Measurements from ENCODE around the gene RPH3AL.

Gene RPH3AL

DNA sequence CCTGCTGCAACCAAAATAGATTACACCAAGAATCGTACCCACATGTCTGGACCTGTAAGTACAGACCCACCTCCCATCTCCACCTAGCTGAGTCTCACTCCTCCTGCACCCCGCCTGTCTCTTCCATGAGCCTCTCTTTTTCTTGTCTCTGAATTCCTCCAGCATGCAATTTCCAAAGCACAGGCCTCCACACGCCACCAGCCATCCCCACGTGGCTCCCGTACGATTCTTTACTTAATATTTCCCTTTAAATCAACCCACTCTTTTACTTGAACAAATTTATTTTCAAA is 1.2 kb downstream of the RPH3AL start:
- DNase-seq: no peak

DNA sequence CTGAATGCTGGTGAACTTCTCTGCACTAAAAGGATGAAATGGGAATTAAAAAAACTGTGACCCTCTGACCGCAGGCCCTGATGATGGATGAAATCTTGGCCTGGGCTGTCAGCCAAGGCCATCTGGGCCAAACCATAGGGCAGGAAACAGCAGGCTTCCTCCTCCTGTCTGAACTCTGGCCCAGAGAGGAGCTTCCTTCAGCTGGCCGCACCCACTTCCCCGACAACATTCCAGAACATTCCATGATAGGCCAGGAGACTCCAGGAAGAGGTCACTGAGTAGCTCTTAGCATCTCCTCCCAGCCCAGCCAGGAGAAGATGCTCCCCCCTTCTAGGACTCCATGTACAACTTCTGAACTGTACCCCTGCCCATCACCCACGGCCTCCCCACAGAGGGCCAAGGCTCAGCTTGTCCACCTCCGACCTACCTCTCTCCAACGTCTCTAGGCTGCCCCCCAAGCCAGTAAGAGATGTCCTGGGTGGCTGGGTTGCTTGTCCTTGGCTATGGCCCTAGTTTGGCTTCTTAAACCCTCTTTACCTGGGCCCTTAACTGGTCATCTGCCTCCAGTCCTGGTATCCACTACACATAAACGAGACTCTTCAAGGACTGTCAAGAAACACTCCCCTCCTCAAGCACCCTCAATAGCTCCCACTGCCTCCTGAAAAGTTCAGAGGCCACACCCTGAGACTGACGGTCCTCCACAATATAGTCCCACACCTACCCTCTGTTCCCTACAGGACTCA is 1.7 kb downstream of the RPH3AL start:
- no peak for DNase-seq

DNA sequence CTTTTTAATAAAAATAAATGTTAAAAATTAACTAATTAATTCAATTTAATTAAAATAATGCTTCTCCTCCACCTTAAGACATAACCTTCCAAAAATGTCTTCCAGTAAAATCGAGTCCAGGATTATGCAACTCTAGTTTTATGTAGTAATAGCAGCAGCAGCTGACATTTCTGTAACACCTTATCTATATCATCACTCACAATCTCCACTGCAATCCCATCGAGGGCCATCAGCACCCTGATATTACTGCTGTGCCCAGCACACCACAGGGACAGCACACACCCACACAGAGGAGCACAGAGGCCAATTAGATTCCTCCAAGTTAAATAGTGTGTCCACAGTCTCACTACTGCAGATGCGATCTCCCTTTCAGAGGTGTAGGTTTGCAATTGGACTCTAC is 2.9 kb downstream of the RPH3AL start:
- DNase-seq: no peak

DNA sequence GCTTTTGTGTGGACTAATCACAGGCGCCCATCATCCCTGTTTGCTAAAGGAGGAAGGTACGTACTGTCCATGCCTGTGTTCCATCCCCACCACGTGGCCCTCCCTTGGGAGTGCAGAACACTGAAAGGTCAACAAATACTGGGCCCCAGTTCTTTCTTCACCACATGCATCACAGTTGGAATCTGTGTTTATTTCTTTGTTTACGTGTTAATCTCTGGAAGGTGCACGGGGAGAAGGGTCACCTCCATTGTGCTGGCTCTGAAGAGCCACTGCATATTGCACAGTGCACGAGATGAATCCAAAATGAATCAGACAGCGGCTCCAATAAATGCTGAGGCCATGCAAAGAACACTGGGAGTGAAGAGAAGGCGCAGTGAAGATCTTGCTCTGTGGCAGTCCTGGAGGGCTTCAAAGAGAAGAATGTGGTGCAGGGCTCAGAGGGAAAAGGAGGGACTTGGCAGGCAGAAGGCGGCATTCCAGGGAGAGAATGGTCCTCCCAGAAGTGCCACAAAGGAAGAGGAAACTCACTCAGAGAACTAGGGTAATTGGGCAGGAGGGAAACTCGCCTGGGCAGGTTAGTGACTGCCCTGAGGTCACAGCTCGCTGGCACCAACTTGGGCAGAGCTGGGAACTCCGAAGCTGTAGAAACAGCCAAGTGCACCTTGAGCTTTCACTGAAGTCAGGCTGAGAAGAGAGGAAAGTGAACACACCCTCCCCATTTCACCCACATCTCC is 3.7 kb downstream of the RPH3AL start:
- DNase-seq: no peak

DNA sequence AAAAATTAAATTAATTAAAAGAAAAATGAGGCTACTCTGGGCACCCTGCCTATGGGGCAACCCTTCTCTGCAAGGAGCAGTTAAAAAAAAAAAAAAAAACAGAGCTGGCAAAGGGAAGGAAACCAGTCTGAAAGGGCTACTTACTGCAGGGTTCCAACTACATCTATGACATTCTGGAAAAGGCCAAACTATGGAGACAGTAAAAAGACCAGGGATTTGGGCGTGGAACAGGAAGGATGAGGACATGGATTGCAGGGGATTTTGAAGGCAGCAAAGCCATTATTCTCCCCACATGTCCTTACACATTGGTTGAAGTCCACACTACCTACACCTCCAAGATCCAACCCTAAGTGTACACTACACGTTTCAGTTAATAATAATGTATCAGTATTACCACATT is 4.6 kb downstream of the RPH3AL start:
- DNase-seq: no peak

DNA sequence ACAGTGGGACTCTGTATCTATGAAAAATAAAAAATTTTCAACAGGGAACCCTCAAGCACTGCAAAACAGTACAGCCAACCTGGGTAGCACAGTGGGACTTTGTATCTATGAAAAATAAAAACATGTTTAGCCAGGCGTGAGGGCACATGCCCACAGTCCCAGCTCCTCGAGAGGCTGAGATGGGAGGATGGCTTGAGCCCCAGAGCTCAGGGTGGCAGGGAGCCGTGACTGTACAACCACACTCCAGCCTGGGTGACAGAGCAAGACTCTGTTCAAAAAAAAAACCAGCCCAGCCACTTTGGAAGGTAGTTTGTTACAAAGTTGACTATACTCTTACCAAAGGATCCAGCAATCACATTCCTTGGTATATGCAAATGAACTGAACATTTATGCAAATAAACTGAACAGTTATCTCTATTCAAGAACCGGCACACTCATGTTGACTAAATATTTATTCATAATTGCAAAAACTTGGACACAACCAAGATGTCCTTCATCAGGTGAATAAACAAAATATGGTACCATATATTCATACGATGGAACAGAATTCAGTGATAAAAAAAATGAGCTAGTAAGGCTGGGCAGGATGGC is 5.2 kb downstream of the RPH3AL start:
- no peak for DNase-seq

DNA sequence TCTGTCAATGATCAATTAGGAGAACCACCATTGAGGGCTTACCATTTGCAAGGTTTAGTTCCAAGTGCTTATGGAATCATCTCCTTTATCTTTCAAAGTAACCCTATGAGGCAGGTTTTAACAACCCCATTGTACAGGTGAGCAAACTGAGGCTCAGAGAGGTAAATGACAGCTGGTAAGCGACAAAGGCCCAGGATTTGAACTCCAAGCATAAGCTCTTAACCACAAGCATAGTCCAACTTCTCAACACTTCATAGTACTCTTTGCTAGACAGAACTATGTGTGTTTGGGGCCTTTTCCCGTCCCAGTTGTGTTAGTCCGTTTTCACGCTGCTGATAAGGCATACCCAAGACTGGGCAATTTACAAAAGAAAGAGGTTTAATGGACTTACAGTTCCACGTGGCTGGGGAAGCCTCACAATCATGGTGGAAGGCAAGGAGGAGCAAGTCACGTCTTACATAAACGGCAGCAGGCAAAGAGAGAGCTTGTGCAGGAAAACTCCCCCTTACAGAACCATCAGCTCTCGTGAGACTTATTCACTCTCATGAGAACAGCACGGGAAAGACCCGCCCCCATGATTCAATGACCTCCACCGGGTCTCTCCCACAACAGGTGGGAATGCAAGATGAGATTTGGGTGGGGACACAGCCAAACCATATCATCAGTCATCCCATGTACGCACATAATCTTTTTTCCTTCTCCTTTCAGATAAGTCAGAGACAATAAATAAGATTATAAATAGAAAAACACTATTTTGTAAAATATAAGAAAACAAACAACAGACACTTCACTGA is 6.4 kb downstream of the RPH3AL start:
- DNase-seq: no peak

DNA sequence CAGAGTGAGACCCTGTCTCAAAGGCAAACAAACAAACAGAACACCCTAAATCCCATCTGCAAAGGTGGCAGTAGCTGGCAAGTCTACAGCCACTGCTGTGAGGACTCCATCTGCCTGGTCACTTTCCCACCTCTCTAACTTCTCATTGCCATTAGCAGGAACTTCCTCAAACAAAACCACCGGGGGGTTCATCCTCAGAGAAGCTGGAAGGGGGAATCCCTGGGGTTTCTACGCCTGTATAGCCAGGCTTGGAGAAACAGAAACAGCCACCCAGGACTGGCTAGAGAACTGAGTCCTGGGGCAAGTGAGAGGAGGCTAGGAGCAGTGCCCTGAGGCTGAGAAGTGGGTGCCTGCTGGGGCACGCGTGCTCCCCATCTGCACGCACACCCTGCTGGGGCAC is 7.3 kb downstream of the RPH3AL start:
- no peak for DNase-seq

DNA sequence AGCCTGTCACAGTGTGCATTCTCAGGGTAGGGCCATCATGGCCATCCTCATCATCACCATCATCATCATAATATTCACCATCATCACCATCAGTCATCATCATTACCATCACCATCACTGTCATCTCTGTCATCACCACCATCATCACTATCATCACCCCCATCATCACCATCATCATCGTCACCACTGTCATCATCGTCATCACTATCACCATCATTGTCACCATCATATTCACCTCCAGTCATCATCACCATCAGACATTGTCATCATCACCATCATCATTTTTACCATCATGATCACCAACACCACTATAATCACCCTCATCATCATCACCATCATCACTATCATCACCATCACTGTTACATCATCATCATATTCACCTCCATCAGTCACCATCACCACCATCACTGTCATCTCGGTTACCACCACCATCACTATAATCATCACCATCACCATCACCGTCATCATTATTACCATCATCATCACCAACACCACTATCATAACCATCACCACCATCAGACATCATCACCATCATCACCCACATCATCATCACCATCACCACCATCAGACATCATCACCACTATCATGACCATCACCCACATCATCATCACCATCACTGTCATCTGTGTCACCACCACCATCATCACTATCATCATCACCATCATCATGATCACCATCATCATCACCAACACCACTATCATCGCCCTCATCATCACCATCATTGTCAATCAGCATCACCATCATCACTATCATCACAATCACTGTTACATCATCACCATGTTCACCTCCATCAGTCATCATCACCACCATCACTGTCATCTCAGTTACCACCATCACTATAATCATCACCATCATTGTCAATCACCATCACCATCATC is 8.5 kb downstream of the RPH3AL start:
- no peak for DNase-seq

DNA sequence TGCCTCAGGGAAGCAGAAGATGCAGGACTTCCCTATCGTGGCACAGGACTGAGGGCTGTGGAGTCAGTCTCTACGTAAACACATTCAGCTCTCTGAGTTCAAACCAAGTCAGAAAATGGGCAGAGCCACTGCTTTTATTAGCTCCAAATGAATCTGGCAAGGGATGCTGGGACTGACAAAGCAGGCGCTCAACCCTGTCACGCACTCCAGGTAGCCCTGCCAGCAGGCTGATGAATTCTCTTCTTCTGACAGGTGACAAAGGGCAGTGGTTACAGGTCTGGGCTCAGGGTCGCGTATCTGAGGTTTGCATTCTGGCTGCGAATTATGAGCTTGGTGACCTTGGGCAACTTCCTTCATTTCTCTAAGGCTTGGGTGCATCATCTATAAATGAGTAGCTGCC is 9.4 kb downstream of the RPH3AL start:
- no peak for DNase-seq

DNA sequence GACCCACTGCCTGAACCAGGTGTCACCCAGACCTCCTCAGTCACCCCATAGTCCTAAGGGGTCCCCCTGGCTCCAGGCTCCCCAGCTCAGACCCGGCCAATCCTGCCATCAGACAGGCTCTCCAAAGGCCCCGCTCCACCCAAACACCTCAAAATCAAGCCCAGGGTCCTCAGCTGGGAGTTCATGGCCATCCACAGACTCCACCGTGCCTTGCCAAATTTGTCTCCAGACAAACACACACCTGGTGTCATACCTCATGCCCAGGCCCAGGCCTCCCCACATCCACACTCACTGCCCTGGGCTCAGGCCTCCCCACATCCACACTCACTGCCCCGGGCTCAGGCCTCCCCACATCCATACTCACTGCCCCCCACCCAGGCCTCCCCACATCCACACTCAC is 12.5 kb downstream of the RPH3AL start:
- DNase-seq: no peak

DNA sequence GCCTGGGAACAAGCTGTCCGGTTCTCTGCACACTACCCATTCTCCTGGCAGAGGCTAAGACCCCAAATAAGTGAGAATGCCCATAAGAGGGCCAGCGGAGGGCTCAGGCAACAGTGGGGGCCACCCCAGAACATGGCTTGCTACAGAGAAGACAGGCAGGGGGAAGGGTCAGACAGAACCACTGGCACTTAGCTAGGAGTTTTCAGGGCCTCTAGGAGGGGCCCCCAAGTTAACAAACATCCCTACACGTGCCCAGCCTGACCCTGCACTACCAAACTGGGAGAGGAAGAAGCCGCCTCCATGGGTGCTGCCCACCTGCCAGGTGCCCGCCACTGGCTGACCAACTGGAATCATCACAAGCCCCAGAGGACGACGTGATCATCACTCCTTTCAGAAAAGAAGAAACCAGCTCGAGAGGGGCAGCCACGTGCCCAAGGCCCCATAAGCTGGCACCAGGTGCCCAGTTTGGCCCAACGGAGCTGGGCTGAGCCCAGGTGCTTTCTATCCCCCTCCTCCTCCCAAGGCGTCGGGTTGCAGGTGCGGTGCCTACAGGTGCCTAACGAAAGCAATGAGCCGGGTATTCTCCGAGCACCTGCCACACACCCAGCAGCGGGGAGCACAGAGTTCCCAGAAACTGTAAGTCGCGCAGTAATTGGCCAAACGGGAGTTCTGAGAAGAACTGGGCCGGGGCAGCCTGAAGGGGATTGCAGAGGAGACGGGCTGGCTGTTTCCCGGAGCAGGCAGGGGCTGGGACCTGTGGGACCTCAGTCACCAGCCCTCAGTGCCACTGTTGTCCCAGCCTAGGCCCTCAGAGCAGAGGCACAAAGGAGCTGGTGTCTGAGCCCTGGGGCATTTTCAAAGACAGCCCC is 13.2 kb downstream of the RPH3AL start:
- no peak for DNase-seq

DNA sequence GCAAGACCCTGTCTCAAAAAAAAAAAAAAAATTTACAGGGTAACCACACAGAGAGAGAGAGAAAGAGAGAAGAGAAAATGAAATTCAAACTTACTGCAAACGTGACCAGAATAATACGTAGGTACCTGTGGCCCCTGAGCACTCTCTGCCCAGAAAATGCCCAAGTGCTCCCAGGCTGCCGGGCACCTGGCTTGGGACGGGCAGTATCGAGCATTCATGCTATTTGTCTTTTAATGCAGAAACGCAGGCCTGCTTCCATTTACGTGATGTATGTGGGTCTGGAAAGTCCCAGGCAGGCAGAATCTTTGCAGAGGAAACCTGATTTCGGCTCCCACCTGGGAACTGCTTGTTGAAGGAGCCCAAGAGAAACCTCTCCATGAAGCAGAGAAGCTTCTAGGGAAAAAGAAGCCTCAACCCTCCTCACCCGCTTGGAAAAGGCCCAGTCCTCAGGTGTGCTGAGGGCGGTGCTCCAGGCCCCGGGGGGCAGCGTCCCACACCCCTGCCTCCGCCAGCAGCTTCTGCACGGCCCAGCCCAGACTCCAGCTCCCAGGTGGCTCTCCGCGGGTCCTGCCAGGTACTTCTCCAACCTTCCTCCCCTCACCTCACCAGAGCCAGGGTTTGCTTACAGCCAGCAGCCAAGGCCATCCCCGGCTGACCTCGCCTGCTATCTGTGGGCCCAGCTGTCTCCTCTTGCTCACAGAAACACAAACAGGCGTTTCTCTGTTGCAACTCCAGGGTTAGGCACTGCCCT is 14.0 kb downstream of the RPH3AL start:
- DNase-seq: no peak

DNA sequence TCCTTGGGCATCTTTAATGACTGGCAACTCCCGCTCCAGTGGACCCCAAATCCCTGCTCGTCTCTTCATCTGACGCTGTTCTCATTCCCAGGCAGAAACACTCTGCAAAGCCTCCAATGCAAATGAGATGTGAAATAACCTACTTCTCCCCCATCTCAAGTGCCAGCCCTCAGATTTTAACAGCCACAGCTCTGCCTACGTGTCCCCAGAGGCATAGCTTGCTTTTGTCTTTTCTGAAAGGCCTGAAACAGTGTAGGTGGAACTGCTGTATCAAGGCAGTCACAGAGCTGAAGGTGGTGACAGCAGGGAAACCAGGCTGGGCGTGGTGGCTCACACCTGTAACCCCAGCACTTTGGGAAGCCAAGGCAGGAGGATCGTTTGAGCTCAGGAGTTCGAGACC is 14.7 kb downstream of the RPH3AL start:
- DNase-seq: no peak

DNA sequence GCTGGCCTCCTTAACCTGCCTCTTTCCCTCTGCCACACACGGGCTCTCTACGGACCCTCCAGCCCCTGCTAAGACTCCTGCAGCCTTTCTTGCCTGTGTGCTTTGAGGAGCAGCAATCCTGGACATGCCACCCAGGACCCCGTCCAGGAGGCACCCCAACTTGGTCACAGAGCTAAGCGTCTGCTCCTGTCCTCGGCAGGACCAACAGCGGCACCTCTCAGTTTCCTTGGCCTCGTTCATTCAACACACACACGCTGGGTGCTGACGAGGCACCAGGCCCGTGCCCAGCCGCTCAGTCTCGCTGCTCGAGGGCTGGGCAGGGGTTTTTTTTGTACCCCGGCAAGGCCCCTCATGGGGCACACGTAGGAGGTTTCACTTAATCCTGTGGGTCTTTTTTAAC is 15.2 kb downstream of the RPH3AL start:
- DNase-seq: no peak

DNA sequence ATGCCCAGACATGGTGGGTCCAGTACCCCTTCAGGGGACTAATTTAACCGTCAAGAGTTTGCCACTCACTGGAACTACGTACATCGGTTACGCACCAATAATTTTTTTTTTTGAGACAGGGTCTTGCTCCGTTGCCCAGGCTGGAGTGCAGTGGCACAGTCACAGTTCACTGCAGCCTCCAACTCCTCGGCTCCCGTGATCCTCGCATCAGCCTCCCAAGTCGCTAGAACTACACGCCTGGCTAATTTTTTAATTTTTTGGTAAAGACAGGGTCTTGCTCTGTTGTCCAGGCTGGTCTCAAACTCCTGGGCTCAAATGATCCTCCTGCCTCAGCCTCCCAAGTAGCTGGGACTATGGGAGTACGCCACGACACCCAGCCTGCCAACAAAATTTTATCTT is 15.6 kb downstream of the RPH3AL start:
- no peak for DNase-seq

DNA sequence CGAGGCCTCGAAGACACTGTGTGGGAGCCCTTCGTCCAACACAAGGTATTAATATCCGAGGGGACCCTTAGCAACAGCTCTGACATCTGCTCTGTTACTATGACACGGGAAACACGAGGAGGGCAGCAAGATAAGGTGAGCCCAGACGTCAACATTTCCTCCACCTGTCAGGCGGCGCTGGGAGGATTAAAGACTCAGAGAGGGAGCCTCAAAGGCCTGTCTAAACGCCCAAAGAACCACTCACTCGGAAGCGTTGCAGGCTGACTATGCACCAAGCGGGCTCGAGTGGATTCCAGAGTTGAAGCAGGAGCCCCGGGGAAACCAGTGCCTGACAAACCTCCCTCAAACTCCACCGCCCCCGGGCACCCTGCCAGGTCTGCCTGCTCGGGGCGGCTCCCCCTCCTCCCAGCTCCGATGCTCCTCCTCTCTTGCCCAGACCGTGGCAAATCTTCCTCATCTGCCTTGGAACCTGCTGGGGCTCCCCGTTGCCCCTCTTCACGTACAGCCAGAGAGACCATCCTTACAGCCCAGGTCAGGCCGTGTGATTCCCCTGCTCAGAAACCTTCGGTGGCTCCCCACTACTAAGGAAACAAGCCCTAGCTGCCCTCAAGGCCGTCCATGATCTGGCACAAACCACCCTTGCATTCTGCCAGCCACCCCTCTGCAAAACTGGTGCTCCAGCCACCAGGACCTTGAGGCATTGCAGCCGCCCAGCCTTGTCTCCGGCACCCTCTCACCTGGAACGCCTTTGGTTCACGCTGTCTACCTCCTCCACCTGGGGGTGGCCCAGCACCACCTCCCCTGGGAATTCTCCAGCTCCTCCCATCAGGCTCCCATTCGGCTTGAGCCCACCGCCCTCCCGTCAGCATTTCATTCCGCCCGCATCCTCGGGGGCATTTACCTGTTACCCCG is 16.2 kb downstream of the RPH3AL start:
- DNase-seq: no peak

DNA sequence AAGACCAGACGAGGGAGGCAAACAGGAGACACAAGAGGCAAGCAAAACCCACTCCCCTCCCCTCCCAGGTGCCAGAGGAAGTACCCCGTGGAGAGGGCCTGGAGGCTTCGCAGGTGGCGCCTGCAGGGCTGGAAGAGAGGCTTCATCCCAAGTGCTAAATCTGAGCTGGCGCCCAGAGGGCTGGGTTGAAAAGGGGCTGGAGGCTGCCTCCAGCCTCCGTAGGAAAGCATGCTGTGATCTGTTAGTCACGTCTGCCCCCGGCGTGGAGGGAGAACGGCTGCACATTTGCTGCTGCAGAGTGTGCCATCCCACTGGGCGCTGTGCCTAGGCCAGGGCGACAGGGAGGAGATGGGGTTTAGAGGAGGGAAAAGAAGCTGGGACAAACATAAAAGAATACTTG is 16.9 kb downstream of the RPH3AL start:
- DNase-seq: no peak

DNA sequence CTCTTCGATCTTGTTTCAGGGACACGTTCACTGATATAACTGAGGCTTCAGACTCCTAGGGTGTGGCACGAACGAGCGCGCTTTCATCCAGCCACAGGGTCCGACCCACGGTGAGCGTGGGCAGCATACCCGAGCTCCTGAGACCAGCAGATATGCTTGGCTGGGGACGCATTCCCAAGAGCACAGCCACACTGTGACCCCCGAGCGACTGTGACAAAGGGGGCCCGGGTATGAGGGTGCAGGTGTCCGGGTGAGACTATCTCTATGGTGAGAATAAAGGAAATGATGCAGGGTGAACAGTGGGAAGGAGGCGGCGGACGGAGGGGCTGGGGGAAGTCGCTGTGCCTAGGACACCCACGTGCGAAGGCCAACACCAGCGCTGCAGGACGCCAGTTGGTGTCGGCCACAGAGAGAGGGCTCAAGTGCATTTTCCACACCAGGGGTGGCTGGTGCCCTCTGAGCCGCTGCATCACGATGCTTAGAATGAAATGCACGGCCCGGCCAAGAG is 17.6 kb downstream of the RPH3AL start:
- DNase-seq: no peak

Measured in NK-92 treated with Interleukin-12 subunit alpha and Interleukin-12 subunit beta, amount 100 ng/mL, for 24 hours (cell line).